ENCODE results near the gene RRP9.

- TF ChIP-seq CTCF (IDR thresholded peaks at IDR 0.05) (no peak), POLR2A (IDR thresholded peaks at IDR 0.05) (no peak)
Observed at GRCh38 chr3:51927061-51927977, 14.4 kb downstream of the RRP9 start.

Measured in adrenal gland (tissue), 5 donors.